SW480 (cell line): Measurements from ENCODE around the gene SMAP2.
"Not testable (repeated sequence)": the region's sequence is repeated elsewhere in the genome, so short reads cannot be mapped to it uniquely, and the experiment has no call there.

Experiments
- DNase-seq: peaks from one replicate; pipeline ENCODE4 v3.0.0-alpha.2; 2016; ENCODE audit warnings: low spot score

Gene SMAP2

GRCh38 chr1:40372658-40373322 is 737 bp upstream of the SMAP2 start:
- no peak for DNase-seq

GRCh38 chr1:40377512-40377911 is 4.0 kb downstream of the SMAP2 start:
- DNase-seq = no peak

GRCh38 chr1:40379785-40380452 is 6.4 kb downstream of the SMAP2 start:
- DNase-seq = no peak

GRCh38 chr1:40380817-40381216 is 7.3 kb downstream of the SMAP2 start:
- DNase-seq = no peak

- DNase-seq = no peak
Observed at GRCh38 chr1:40381268-40382107, 8.0 kb downstream of the SMAP2 start.

GRCh38 chr1:40382108-40382460 is 8.6 kb downstream of the SMAP2 start:
- DNase-seq = no peak

- DNase-seq = no peak
Observed at GRCh38 chr1:40382601-40383000, 9.1 kb downstream of the SMAP2 start.

- no peak for DNase-seq
Observed at GRCh38 chr1:40383095-40383487, 9.6 kb downstream of the SMAP2 start.

- no peak for DNase-seq
Observed at GRCh38 chr1:40383488-40384412, 10.2 kb downstream of the SMAP2 start.

- no peak for DNase-seq
Observed at GRCh38 chr1:40384413-40384762, 10.9 kb downstream of the SMAP2 start.

- no peak for DNase-seq
Observed at GRCh38 chr1:40384887-40385286, 11.4 kb downstream of the SMAP2 start.

- peak; percentile 39 for DNase-seq
Observed at GRCh38 chr1:40385437-40386358, 12.2 kb downstream of the SMAP2 start.

- DNase-seq = no peak
Observed at GRCh38 chr1:40386359-40386723, 12.8 kb downstream of the SMAP2 start.

- no peak for DNase-seq
Observed at GRCh38 chr1:40386796-40387195, 13.3 kb downstream of the SMAP2 start.

GRCh38 chr1:40387381-40388306 is 14.1 kb downstream of the SMAP2 start:
- DNase-seq = not testable (repeated sequence)

- DNase-seq = not testable (repeated sequence)
Observed at GRCh38 chr1:40388456-40389321, 15.2 kb downstream of the SMAP2 start.

GRCh38 chr1:40389322-40389803 is 15.8 kb downstream of the SMAP2 start:
- DNase-seq = no peak

GRCh38 chr1:40389871-40390560 is 16.5 kb downstream of the SMAP2 start:
- DNase-seq = peak; percentile 31
